Trophoblast cell (in vitro differentiated cells and primary cell): Measurements from ENCODE around the gene PEPD.
"Not testable (repeated sequence)": the region's sequence is repeated elsewhere in the genome, so short reads cannot be mapped to it uniquely, and the experiment has no call there.

Source experiments
- DNase-seq, 2 donors: peaks; one replicate each; pipeline ENCODE4 v3.0.0-alpha.2; 2016
- H2AFZ ChIP-seq: 2 replicates; pipeline ENCODE4 v1.6.1; 2013; ENCODE audit warnings: low read length, moderate library complexity, mild to moderate bottlenecking; ENCODE audit not compliant: insufficient read depth, poor library complexity
- H2AK5ac ChIP-seq: 2 replicates; pipeline ENCODE4 v1.6.1; 2013; ENCODE audit warnings: mild to moderate bottlenecking, low read length
- H2BK120ac ChIP-seq: 2 replicates; pipeline ENCODE4 v1.6.1; 2013; ENCODE audit warnings: low read length, mild to moderate bottlenecking, moderate library complexity; ENCODE audit not compliant: insufficient read depth, poor library complexity
- H2BK12ac ChIP-seq: 2 replicates; pipeline ENCODE4 v1.6.1; 2013; ENCODE audit warnings: mild to moderate bottlenecking, low read length, moderate library complexity
- H2BK5ac ChIP-seq: 2 replicates; pipeline ENCODE4 v1.6.1; 2013; ENCODE audit warnings: low read length, low read depth, moderate library complexity, mild to moderate bottlenecking; ENCODE audit not compliant: poor library complexity
- H3K14ac ChIP-seq: 2 replicates; pipeline ENCODE4 v1.6.1; 2013; ENCODE audit warnings: mild to moderate bottlenecking, low read length
- H3K18ac ChIP-seq: 2 replicates; pipeline ENCODE4 v1.6.1; 2013; ENCODE audit warnings: mild to moderate bottlenecking, low read length
- H3K23ac ChIP-seq: 2 replicates; pipeline ENCODE4 v1.6.1; 2013; ENCODE audit warnings: low read length
- H3K27ac ChIP-seq: 2 replicates; pipeline ENCODE4 v1.5.1; 2013; ENCODE audit warnings: low read depth, mild to moderate bottlenecking, inconsistent platforms, low read length, moderate library complexity
- H3K27me3 ChIP-seq: 2 replicates; pipeline ENCODE4 v1.6.1; 2013; ENCODE audit warnings: inconsistent platforms, mild to moderate bottlenecking, low read length, moderate library complexity; ENCODE audit not compliant: insufficient read depth
- H3K36me3 ChIP-seq, 2 experiments: 1 replicate in 1 of 2; 2 replicates in 1 of 2; pipeline ENCODE4 v1.6.1; 2013; ENCODE audit warnings: low read length in 2 of 2, mild to moderate bottlenecking in 2 of 2, moderate library complexity in 1 of 2; ENCODE audit not compliant: insufficient read depth in 2 of 2, control insufficient read depth in 1 of 2
- H3K4ac ChIP-seq: 2 replicates; pipeline ENCODE4 v1.6.1; 2013; ENCODE audit warnings: low read depth, mild to moderate bottlenecking, low read length, moderate library complexity
- H3K4me1 ChIP-seq, 2 experiments: 1 replicate in 1 of 2; 2 replicates in 1 of 2; pipeline ENCODE4 v1.6.1; 2013; ENCODE audit warnings: low read length in 2 of 2, mild to moderate bottlenecking in 2 of 2, moderate library complexity in 1 of 2; ENCODE audit not compliant: insufficient read depth in 2 of 2, control insufficient read depth in 1 of 2
- H3K4me2 ChIP-seq: 2 replicates; pipeline ENCODE4 v1.6.1; 2013; ENCODE audit warnings: inconsistent platforms, mild to moderate bottlenecking, low read length, moderate library complexity
- H3K4me3 ChIP-seq: 2 replicates; pipeline ENCODE4 v1.5.1; 2013; ENCODE audit warnings: mild to moderate bottlenecking, low read depth, low read length, inconsistent platforms
- H3K79me1 ChIP-seq: one replicate; pipeline ENCODE4 v1.6.1; 2013; ENCODE audit warnings: low read length
- H3K79me2 ChIP-seq: 2 replicates; pipeline ENCODE4 v1.6.1; 2013; ENCODE audit warnings: low read length, mild to moderate bottlenecking; ENCODE audit not compliant: control insufficient read depth, insufficient read depth, poor library complexity
- H3K9ac ChIP-seq: 2 replicates; pipeline ENCODE4 v1.6.1; 2013; ENCODE audit warnings: mild to moderate bottlenecking, low read length
- H3K9me3 ChIP-seq: 2 replicates; pipeline ENCODE4 v1.6.1; 2013; ENCODE audit warnings: low read depth, mild to moderate bottlenecking, control low read depth, inconsistent platforms, low read length; ENCODE audit not compliant: insufficient read depth
- H4K12ac ChIP-seq: 2 replicates; pipeline ENCODE4 v1.6.1; 2013; ENCODE audit warnings: low read depth, mild to moderate bottlenecking, low read length, moderate library complexity
- H4K8ac ChIP-seq: 2 replicates; pipeline ENCODE4 v1.6.1; 2013; ENCODE audit warnings: low read depth, mild to moderate bottlenecking, low read length, moderate library complexity
- H4K91ac ChIP-seq: one replicate; pipeline ENCODE4 v1.6.1; 2013; ENCODE audit warnings: low read depth, mild to moderate bottlenecking, low read length, moderate library complexity
- WGBS: extraction: QIAGEN DNeasy Blood & Tissue Kit; methylation state at CpG from one replicate; pipeline ENCODE4 v1.1.7; 2013; ENCODE audit warnings: missing lambda C conversion rate; ENCODE audit not compliant: insufficient read length, insufficient coverage; ENCODE audit errors: extremely low coverage; 5-methylcytosine and 5-hydroxymethylcytosine counted together

The PEPD gene

DNA sequence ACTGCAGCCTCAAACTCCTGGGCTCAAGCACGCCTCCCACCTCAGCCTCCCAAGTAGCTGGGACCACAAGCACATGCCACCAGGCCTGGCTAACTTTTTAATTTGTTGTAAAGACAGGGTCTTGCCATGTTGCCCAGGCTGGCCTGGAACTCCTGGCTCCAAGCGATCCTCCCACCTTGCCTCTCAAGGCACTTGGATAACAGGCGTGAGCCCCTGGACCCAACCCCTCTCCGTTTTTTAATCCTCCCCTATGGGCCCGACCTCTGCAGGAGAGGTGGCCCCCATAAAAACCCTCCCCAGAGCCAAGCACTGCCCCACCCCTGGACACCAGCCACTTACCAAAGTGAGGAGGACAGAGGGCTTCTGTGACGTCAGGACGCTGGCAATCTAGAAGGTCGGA is 28.6 kb downstream of the PEPD start:
- no CpG with 5 or more reads among the region's 8 CpGs for WGBS

DNA sequence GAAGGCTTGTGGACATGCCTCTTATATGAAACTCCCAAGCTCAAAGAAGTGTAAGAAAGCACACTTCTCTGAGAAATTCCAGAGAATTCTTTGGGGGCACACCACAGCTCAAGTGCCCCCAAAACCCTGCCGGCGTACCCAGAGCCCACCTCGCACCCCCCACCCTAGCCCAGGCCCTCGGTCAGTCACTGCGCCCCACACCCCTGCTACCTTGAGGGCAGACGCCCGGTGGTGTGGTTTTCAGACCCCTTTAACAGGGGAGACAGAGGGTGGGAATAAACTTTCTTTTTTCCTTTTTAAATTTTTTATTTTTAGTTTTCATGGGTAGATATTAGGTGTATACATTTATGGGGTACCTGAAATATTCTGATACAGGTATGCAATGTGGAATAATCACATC is 29.5 kb downstream of the PEPD start:
- Histone ChIP-seq H3K4me2 (no peak overlapping the region), H3K9ac (no peak overlapping the region), H3K36me3 (peaks cover 3% of the 10 kb centered on the region in 2 experiments), H2BK12ac (no peak overlapping the region), H4K8ac (no peak overlapping the region), H3K14ac (no peak overlapping the region), H3K9me3 (no peaks in the 10 kb centered on the region), H2BK5ac (no peak overlapping the region), H3K27me3 (no peaks in the 10 kb centered on the region), H2AK5ac (no peak overlapping the region), H3K23ac (no peak overlapping the region), H4K91ac (no peak overlapping the region), H3K27ac (no peak overlapping the region), H3K4me1 (no peaks in the 10 kb centered on the region), H2AFZ (no peak overlapping the region), H3K4me3 (no peak overlapping the region), H3K18ac (no peak overlapping the region), H4K12ac (no peak overlapping the region), H3K79me2 (no peaks in the 10 kb centered on the region), H3K79me1 (no peaks in the 10 kb centered on the region), H3K4ac (no peak overlapping the region), H2BK120ac (no peak overlapping the region)
- WGBS = no CpG with 5 or more reads among the region's 7 CpGs
- no peak for DNase-seq

More for the DNA sequence above, 28.6 kb downstream of the PEPD start:
- Histone ChIP-seq H3K36me3 (peaks cover 3 to 6% of the 10 kb centered on the region in 2 experiments), H3K4ac (no peak overlapping the region), H2AK5ac (no peak overlapping the region), H3K14ac (no peak overlapping the region), H3K23ac (no peak overlapping the region), H3K27me3 (no peaks in the 10 kb centered on the region), H3K79me1 (no peaks in the 10 kb centered on the region), H4K8ac (no peak overlapping the region), H2AFZ (no peak overlapping the region), H3K18ac (no peak overlapping the region), H3K27ac (no peak overlapping the region), H3K4me2 (no peak overlapping the region), H2BK120ac (no peak overlapping the region), H3K4me1 (no peaks in the 10 kb centered on the region), H4K12ac (no peak overlapping the region), H2BK5ac (no peak overlapping the region), H4K91ac (no peak overlapping the region), H2BK12ac (no peak overlapping the region), H3K79me2 (no peaks in the 10 kb centered on the region), H3K9me3 (no peaks in the 10 kb centered on the region), H3K4me3 (no peak overlapping the region), H3K9ac (no peak overlapping the region)
- DNase-seq = no peak

DNA sequence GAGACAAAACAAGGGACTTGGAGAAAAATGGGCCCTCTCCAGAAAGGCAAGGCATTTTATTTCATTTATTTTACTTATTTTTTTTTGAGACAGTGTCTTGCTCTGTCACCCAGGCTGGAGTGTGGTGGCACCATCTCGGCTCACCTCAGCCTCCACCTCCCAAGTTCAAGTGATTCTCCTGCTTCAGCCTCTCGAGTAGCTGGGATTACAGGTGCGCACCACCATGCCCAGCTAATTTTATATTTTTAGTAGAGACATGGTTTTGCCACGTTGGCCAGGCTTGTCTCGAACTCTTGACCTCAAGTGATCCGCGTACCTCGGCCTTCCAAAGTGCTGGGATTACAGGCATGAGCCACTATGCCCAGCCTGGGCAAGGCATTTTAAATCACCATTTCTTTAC is 31.0 kb downstream of the PEPD start:
- not testable (repeated sequence) for H3K79me2 ChIP-seq, H2AFZ ChIP-seq, H4K91ac ChIP-seq, H2BK12ac ChIP-seq, H3K79me1 ChIP-seq, H2BK120ac ChIP-seq, H3K36me3 ChIP-seq, H3K18ac ChIP-seq, H3K27me3 ChIP-seq, H3K4me1 ChIP-seq, DNase-seq, H3K4me2 ChIP-seq, H2BK5ac ChIP-seq, H3K4me3 ChIP-seq, H3K9ac ChIP-seq, H3K4ac ChIP-seq, H3K9me3 ChIP-seq, H2AK5ac ChIP-seq, H3K23ac ChIP-seq, H4K8ac ChIP-seq, H3K27ac ChIP-seq, H3K14ac ChIP-seq, H4K12ac ChIP-seq
- WGBS = no CpG with 5 or more reads among the region's 8 CpGs

DNA sequence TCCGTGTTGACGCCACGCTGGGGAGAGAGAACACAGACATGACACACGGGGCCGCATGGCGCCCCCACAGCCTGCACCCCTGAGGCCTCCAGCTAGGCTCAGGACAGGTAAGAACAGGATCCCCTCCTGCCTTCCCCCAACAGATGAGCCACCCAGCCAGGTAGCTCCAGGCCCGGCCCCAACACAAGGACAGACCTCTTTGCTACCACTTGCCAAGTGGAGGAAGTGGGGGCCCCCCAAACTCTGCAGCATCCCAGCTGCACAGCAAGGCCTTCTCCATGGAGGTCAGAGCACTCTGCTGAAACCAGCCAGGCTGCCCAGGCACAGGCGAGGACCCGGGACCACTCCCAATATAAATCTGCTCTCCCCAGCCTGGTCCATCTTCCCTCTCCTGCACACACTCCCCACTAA is 31.5 kb downstream of the PEPD start:
- no peak overlapping the region for H3K4me2 ChIP-seq
- H2AK5ac ChIP-seq = no peak overlapping the region
- H3K4me3 ChIP-seq = no peak overlapping the region
- H3K9ac ChIP-seq = no peak overlapping the region
- H2BK5ac ChIP-seq = no peak overlapping the region
- H2BK120ac ChIP-seq = no peak overlapping the region
- H4K91ac ChIP-seq = no peak overlapping the region
- no peak overlapping the region for H3K23ac ChIP-seq
- H3K79me1 ChIP-seq = no peaks in the 10 kb centered on the region
- WGBS = no CpG with 5 or more reads among the region's 9 CpGs
- H3K79me2 ChIP-seq = no peaks in the 10 kb centered on the region
- no peak overlapping the region for H4K12ac ChIP-seq
- H4K8ac ChIP-seq = no peak overlapping the region
- H2AFZ ChIP-seq = no peak overlapping the region
- H3K27ac ChIP-seq = no peak overlapping the region
- H3K27me3 ChIP-seq = no peaks in the 10 kb centered on the region
- DNase-seq = no peak
- H3K4ac ChIP-seq = no peak overlapping the region
- no peaks in the 10 kb centered on the region for H3K9me3 ChIP-seq
- no peaks in the 10 kb centered on the region for H3K4me1 ChIP-seq
- H2BK12ac ChIP-seq = no peak overlapping the region
- no peak overlapping the region for H3K14ac ChIP-seq
- H3K18ac ChIP-seq = no peak overlapping the region
- peaks cover 3% of the 10 kb centered on the region in 2 experiments for H3K36me3 ChIP-seq
